ENCODE measurements around the gene SLC22A12. TPM values are rescaled to one million over a fixed set of nuclear protein-coding genes. Genes with fewer than 3 reads are reported as not detected.

Gene SLC22A12
- total RNA-seq, 1 donor from 2014 or later = not detected

GRCh38 chr11:64608636-64609035 is 17.6 kb downstream of the SLC22A12 start:
- H3K27me3 Mint-ChIP-seq (ENCODE audit: unreplicated experiment) = peaks cover 13% of the 10 kb centered on the region
- H3K36me3 Mint-ChIP-seq (ENCODE audit: unreplicated experiment) = no peaks in the 10 kb centered on the region
- H3K27ac Mint-ChIP-seq (ENCODE audit: unreplicated experiment) = no peak overlapping the region
- DNase-seq (ENCODE audit: extremely low spot score, unreplicated experiment) = no peak
- no peak overlapping the region for H3K4me3 Mint-ChIP-seq (ENCODE audit: unreplicated experiment)
- H3K9me3 Mint-ChIP-seq (ENCODE audit: unreplicated experiment) = no peaks in the 10 kb centered on the region
- no peaks in the 10 kb centered on the region for H3K4me1 Mint-ChIP-seq (ENCODE audit: unreplicated experiment)
- TF ChIP-seq CTCF (IDR thresholded peaks at IDR 0.05) = no peak

GRCh38 chr11:64609436-64610047 is 18.5 kb downstream of the SLC22A12 start:
- Mint-ChIP-seq H3K4me3 (ENCODE audit: unreplicated experiment) (no peak overlapping the region), H3K27me3 (ENCODE audit: unreplicated experiment) (peaks cover 16% of the 10 kb centered on the region), H3K36me3 (ENCODE audit: unreplicated experiment) (no peaks in the 10 kb centered on the region), H3K4me1 (ENCODE audit: unreplicated experiment) (no peaks in the 10 kb centered on the region), H3K9me3 (ENCODE audit: unreplicated experiment) (no peaks in the 10 kb centered on the region), H3K27ac (ENCODE audit: unreplicated experiment) (no peak overlapping the region)
- TF ChIP-seq CTCF (IDR thresholded peaks at IDR 0.05) = no peak
- no peak for DNase-seq (ENCODE audit: extremely low spot score, unreplicated experiment)

GRCh38 chr11:64610596-64610995 is 19.6 kb downstream of the SLC22A12 start:
- H3K36me3 Mint-ChIP-seq (ENCODE audit: unreplicated experiment) = no peaks in the 10 kb centered on the region
- no peak for TF ChIP-seq CTCF (IDR thresholded peaks at IDR 0.05)
- no peak overlapping the region for H3K27ac Mint-ChIP-seq (ENCODE audit: unreplicated experiment)
- H3K9me3 Mint-ChIP-seq (ENCODE audit: unreplicated experiment) = no peaks in the 10 kb centered on the region
- H3K4me1 Mint-ChIP-seq (ENCODE audit: unreplicated experiment) = no peaks in the 10 kb centered on the region
- H3K27me3 Mint-ChIP-seq (ENCODE audit: unreplicated experiment) = peaks cover 11% of the 10 kb centered on the region
- DNase-seq (ENCODE audit: extremely low spot score, unreplicated experiment) = no peak
- no peak overlapping the region for H3K4me3 Mint-ChIP-seq (ENCODE audit: unreplicated experiment)

- H3K4me3 Mint-ChIP-seq (ENCODE audit: unreplicated experiment) = no peak overlapping the region
- DNase-seq (ENCODE audit: extremely low spot score, unreplicated experiment) = no peak
- TF ChIP-seq CTCF (IDR thresholded peaks at IDR 0.05) = no peak
- H3K4me1 Mint-ChIP-seq (ENCODE audit: unreplicated experiment) = no peaks in the 10 kb centered on the region
- no peak overlapping the region for H3K27ac Mint-ChIP-seq (ENCODE audit: unreplicated experiment)
- H3K27me3 Mint-ChIP-seq (ENCODE audit: unreplicated experiment) = peaks cover 11% of the 10 kb centered on the region
- H3K36me3 Mint-ChIP-seq (ENCODE audit: unreplicated experiment) = no peaks in the 10 kb centered on the region
- H3K9me3 Mint-ChIP-seq (ENCODE audit: unreplicated experiment) = no peaks in the 10 kb centered on the region
Measured at GRCh38 chr11:64611176-64611575, 20.2 kb downstream of the SLC22A12 start.

- Mint-ChIP-seq H3K36me3 (ENCODE audit: unreplicated experiment) (no peaks in the 10 kb centered on the region), H3K4me1 (ENCODE audit: unreplicated experiment) (no peaks in the 10 kb centered on the region), H3K9me3 (ENCODE audit: unreplicated experiment) (no peaks in the 10 kb centered on the region), H3K27ac (ENCODE audit: unreplicated experiment) (no peak overlapping the region), H3K27me3 (ENCODE audit: unreplicated experiment) (peaks cover 11% of the 10 kb centered on the region), H3K4me3 (ENCODE audit: unreplicated experiment) (no peak overlapping the region)
- no peak for DNase-seq (ENCODE audit: extremely low spot score, unreplicated experiment)
- TF ChIP-seq CTCF (IDR thresholded peaks at IDR 0.05) = no peak
Measured at GRCh38 chr11:64611869-64612646, 21.0 kb downstream of the SLC22A12 start.
